Astrocyte of the spinal cord (primary cell): ENCODE measurements around the gene INSIG1.

ENCODE experiments used
- DNase-seq: peaks from one replicate; pipeline ENCODE4 v3.0.0; 2011; ENCODE audit warnings: low read depth, low spot score
- H3K4me3 ChIP-seq: 2 replicates; pipeline ENCODE4 v1.5.1; 2011; ENCODE audit warnings: low read depth, mild to moderate bottlenecking, low read length, moderate library complexity
- in situ Hi-C: cut with HindIII; loops from 2 replicates; pipeline ENCODE4 v1.10.0; 2017; ENCODE audit warnings: low sequenced_read_pairs
- TF ChIP-seq, protein P1 (sequence below): IDR thresholded peaks from 2 replicates; pipeline ENCODE4 v1.5.1; 2012; ENCODE audit warnings: low read depth, mild to moderate bottlenecking, low read length, inconsistent platforms

Gene INSIG1

DNA sequence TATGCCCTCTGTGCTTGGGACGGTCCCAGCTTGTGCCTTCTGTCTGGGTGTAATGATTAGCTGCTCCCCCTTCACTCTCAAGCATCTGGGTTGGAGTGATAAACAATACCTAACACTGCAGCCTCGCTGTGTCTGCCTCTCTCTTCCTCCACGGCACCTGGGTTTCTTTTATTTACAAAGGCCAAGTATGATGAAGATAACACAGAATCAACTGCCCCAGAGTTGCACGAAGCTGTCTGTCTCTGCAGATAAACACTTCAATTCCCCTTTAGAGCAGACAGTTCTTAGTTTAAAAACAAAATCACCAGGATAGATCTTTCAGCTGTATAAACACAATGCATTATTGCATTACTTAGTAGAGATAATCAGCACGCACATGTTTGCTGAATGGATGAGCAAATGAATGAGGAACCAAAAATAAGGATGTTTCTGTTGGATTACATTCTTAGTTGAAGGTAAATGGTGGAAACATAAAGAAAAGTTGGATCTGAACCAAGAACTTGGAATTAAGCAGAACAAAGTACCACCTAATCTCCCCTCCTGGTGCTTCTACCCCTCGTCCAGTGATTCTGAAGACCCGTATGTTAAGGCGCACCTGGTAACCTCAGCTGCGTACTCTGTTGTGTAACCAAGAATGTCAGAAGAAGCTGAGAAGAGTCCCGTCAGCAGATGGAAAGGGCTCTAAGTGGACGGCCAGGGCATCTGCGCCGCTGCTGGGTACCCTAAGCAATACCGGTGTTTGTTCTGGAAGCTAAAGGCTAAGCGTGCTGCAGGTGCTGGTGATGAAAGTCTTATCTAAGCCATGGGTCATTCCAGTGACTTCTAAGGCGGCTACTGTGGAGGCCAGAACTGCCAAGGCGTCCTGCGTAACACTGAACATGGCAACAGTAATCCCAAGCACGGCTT is 26.6 kb downstream of the INSIG1 start:
- DNase-seq = no peak
- in situ Hi-C loops = no loop called here

DNA sequence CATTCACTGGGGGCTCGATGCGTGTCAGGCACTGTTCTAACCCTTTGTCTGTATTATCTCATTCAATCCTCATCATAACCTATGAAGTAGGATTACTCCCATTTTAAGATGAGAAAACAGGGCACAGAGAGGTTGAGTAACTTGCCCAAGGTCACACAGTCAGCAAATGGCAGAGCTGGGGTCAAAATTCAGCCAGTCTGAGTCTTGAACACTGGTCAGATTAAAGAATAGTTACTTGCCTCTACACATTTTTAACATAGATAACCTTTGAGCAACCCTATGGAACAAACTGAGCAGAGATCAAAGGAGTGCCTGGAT is 27.2 kb downstream of the INSIG1 start:
- in situ Hi-C loops = no loop called here
- DNase-seq = no peak
- no peak overlapping the region for H3K4me3 ChIP-seq
- TF ChIP-seq, protein P1, sequence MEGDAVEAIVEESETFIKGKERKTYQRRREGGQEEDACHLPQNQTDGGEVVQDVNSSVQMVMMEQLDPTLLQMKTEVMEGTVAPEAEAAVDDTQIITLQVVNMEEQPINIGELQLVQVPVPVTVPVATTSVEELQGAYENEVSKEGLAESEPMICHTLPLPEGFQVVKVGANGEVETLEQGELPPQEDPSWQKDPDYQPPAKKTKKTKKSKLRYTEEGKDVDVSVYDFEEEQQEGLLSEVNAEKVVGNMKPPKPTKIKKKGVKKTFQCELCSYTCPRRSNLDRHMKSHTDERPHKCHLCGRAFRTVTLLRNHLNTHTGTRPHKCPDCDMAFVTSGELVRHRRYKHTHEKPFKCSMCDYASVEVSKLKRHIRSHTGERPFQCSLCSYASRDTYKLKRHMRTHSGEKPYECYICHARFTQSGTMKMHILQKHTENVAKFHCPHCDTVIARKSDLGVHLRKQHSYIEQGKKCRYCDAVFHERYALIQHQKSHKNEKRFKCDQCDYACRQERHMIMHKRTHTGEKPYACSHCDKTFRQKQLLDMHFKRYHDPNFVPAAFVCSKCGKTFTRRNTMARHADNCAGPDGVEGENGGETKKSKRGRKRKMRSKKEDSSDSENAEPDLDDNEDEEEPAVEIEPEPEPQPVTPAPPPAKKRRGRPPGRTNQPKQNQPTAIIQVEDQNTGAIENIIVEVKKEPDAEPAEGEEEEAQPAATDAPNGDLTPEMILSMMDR = no peak

More for the DNA sequence above, 26.6 kb downstream of the INSIG1 start:
- TF ChIP-seq, protein P1 = no peak
- no peak overlapping the region for H3K4me3 ChIP-seq

DNA sequence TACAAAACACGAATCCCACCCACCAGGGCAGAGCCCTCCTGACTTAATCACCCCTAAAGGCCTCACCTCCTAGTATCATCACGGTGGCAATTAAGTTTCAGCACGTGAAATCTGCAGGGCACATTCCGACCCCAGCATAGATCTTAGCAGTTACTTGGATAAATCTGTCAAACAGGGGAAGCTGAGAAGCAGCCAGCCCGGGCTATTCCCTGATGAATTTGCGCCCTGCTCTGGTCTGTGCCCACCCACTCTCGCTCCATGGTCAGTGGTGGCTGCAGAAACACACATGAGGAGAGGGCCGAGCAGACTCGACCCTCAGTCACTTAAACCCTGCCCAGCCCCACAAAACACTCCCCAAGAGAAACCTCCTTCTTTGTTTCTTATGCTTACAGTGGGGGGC is 28.7 kb downstream of the INSIG1 start:
- TF ChIP-seq, protein P1 = no peak
- DNase-seq = no peak
- in situ Hi-C loops = no loop called here
- H3K4me3 ChIP-seq = no peak overlapping the region

DNA sequence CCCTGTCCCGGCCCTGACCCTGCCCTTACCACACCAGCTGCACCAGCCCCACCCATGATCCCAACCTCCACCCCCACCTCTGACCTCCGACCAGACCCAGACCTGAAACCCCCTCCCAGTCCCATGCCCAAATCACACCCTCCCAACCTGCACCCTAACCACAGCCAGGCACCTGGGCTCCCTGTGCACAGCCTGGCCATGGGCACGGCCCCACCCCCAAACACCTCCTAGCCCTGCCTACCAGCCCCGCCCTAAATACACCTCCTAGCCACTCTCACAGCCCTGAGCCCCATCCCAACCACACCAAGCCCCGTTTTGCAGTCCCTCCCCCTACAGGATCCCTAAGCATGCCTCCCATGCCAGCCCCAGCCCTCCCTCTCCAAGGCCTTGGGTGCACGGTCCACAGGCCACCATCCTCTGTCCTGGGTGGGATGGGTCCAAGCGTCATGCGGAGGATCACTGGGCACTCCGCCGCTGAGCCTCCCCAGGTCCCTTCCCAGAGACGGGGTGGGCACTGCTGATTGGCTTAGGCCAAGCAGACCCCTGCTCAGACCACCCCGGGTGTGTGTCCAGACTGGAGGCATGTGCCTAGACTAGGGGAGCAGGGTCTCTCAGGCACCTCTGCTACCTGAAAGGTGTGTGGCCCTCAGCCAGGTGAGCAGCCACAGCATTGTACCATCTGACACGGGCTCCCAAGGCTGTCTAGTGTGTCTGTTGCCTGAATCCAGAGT is 30.1 kb downstream of the INSIG1 start:
- TF ChIP-seq, protein P1 = no peak
- no peak overlapping the region for H3K4me3 ChIP-seq
- in situ Hi-C loops = no loop called here
- no peak for DNase-seq

DNA sequence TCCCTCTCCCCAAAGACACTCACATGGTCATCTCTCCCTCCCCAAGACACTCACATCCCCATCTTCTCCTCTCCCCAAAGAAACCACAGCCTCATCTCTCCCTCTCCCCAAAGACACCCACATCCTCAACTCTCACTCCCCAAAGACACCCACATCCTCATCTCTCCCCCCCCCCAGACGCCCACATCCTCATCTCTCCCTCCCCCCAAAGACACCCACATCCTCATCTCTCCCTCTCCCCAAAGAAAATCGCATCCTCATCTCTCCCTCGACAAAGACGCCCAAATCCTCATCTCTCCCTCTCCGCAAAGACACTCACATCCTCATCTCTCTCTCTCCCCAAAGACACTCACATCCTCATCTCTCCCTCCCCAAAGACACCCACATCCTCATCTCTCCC is 31.5 kb downstream of the INSIG1 start:
- TF ChIP-seq, protein P1 = no peak
- in situ Hi-C loops = no loop called here
- no peak for DNase-seq
- no peak overlapping the region for H3K4me3 ChIP-seq

DNA sequence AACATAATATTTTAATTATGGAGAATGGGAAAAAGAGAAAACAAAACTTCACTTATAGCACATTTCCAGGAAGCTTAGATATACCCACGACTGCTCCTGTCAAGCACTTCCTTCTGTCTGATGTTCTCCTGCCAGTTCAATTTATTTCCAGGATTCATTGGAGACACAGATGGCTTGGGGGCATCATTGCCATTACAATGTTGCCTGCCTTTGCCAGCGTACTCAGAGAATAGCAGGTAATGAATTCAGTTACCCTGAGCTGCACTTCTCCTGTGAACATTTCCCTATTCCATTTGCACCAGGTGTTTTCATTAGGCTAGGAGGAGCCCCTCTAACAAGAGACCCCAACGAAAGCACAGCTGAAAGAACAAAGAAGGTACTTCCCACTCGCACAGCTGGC is 33.7 kb downstream of the INSIG1 start:
- TF ChIP-seq, protein P1 = no peak
- H3K4me3 ChIP-seq = no peak overlapping the region
- DNase-seq = no peak
- in situ Hi-C loops = no loop called here
